HG03520 (cell line): Measurements from ENCODE around the gene MED13.
"Not testable (repeated sequence)": the region's sequence is repeated elsewhere in the genome, so short reads cannot be mapped to it uniquely, and the experiment has no call there.

ENCODE experiments used
- ATAC-seq: cut with Tn5 transposase; IDR thresholded peaks from one replicate; pipeline ENCODE4 v1.9.1; 2021; ENCODE audit warnings: mild to moderate bottlenecking, moderate library complexity; ENCODE audit not compliant: unreplicated experiment

Gene MED13

GRCh38 chr17:62090868-62091267 lies 25.8 kb upstream of the MED13 start:
- ATAC-seq, result no peak

DNA sequence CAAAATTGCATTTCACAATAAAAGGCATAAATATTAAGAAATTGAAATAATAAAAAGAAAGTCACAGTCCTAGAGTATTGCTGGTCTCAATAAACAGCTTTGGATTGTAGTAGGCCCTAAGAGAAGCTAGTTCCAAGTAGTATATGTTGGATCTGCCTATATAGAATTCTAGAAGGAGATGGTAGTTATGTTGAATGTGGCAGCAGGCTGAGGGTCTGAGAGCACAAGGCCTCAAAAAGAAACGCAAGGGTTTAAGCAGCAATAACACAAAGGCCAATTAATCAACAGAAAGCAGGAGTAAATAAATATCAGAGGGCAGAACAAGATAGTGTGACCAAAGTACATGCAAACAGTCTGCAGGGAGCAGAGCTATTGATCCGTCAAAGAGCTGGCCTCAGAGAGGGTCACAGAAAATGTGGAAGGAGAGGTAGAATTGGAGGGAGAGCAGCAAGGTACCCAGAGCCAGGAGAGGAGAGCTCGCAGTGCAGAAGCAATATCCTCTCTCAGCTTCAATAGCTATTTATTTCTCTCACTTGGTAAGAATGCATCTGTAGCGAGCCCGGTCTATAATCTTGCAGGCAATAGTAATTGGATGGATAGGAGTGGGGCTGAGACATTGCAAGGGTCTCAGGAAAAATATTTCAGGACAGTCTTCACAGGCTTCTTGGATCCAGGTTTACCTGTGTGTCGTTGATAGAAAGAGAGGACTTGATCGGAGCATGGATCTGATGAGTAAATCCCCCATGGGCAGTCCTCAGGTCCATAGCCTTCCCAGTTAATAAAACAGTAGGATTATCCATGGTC lies 25.1 kb upstream of the MED13 start:
- no peak for ATAC-seq

DNA sequence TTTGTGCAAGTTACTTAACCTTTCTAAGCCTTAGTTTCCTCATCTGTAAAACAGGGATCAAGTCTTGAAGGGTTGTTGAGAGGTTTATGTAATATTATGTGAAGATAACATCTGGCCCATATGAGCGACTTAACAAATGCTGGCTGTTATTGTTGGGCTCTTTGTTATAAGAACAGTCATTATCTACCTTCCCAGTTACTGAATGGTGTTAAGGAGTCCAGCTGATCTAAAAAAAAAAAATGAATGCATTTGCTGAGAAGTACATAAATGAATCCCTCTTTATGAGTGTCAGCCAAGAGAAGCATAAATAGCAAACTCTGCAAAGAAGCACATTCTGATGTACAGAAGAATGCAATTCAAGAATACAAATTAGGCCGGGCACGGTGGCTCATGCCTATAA lies 24.3 kb upstream of the MED13 start:
- ATAC-seq, result no peak

- no peak for ATAC-seq
These were observed 21.7 kb upstream of the MED13 start for GRCh38 chr17:62086737-62087136.

GRCh38 chr17:62085511-62086408 lies 20.7 kb upstream of the MED13 start:
- no peak for ATAC-seq

DNA sequence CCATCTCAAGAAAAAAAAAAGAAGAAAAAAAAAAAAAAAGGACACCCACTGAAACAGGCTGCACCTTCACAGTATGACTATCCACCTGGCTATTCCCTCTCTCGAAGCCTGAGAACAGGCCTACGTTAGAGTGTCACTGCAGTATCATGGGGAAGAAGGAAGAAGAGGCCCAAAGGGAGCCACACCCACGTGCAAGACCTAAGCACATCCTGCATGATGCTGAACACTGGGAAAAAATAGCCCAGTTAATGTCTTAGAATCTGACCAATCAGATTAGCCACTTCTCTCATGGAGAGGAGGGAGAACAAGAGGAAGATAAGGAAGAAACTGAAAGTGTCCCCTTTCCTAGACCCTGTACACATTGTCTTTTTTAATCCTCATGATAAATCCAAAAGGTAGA lies 19.5 kb upstream of the MED13 start:
- ATAC-seq, result no peak

- no peak for ATAC-seq
These were observed 18.6 kb upstream of the MED13 start for GRCh38 chr17:62083651-62084050.

DNA sequence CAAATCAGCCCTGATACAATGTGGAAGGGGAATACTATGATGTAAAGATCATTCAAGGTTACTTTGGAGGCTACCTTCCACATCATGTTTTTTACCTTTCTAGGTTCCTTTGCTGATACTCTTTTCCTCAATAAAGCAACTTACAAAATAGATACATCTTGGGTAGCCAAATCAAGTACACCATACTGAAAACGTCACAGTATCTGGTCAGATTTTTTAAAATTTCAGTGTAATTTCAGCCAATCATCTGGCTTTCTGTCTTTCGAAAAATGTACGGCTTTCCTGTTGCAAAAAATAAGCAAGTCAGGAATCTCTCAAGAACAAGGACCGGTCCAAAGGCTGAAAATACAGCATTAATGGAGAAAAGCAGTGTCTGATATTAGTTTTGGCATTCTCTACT lies 15.6 kb upstream of the MED13 start:
- ATAC-seq, result no peak

DNA sequence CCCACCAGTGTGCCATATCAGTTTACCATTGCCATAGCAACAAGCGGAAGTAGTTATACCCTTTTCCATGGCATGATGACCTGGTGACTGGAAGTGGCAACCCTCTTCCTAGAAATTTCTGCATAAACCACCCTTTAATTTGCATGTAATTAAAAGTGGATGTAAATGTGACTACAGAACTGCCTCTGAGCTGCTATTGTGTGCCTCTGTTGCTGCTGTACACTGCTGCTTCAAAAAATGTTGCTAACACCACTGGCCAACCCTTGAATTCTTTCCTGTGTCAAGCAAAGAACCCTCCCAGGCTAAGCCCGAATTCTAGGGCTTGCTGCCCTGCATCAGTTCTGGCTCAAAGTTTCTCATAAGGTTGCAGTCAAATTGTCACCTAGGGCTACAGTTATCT lies 12.9 kb upstream of the MED13 start:
- no peak for ATAC-seq

GRCh38 chr17:62076864-62077788 lies 12.0 kb upstream of the MED13 start:
- no peak for ATAC-seq

- ATAC-seq, result no peak
These were observed 10.3 kb upstream of the MED13 start for GRCh38 chr17:62075308-62075815.

- ATAC-seq, result no peak
These were observed 8.9 kb upstream of the MED13 start for GRCh38 chr17:62073993-62074392.

DNA sequence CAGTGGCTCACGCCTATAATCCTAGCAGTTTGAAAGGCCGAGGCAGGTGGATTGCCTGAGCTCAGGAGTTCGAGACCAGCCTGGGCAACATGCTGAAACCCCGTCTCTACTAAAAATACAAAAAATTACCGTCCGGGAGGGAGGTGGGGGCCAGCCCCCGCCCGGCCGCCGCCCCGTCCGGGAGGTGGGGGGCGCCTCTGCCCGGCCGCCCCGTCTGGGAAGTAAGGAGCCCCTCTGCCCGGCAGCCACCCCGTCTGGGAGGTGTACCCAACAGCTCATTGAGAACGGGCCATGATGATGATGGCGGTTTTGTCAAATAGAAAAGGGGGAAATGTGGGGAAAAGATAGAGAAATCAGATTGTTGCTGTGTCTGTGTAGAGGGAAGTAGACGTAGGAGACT lies 7.8 kb upstream of the MED13 start:
- not testable (repeated sequence) for ATAC-seq

- ATAC-seq, result no peak
These were observed 5.8 kb upstream of the MED13 start for GRCh38 chr17:62070900-62071299.

DNA sequence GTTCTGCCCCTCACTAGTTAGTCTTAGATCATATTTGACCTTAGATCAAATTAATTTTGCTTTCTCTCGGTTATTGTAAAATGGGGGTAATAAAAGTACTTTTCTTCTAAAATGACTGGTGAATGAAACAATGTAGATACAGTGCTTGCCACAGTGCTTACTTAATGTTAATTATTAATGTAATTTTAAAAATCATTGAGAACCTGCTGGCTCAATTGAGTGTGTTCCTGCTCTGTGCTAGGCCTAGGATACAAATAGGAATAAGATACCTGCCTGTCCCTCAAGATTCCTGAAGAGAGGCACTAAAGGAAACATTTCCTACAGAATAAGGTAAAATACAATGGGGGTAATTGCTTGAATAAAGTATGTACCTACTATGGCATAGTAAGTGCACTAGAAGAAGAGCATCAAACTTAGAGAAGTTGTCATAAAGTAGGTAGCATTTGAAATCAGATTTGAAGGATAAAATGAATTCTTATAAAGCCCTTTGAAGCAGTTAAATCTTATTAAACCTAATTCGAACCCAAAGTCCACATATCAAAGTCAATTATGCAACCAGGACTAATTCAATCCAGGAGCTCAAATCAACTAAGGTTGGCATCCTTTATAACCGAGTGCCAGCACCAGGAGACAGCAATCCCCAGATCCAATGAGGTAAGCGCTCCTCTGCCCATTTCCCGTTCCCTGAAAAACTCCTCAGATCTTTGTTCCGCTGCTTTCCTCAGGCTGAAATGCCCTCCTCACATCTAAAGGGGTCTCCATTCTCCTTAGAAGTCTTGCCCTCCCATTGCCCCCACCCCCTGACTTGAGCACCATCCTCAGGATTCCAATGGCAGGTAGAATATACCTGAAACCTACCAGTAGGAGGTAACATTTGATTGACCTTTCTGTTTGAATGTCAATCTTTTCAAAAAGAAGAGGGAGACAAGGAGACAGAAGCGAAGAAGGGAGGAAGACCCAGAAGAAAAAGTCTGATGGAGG lies 2.4 kb upstream of the MED13 start:
- no peak for ATAC-seq

- ATAC-seq, result peak; percentile 90
These were observed 762 bp upstream of the MED13 start for GRCh38 chr17:62065611-62066468.

DNA sequence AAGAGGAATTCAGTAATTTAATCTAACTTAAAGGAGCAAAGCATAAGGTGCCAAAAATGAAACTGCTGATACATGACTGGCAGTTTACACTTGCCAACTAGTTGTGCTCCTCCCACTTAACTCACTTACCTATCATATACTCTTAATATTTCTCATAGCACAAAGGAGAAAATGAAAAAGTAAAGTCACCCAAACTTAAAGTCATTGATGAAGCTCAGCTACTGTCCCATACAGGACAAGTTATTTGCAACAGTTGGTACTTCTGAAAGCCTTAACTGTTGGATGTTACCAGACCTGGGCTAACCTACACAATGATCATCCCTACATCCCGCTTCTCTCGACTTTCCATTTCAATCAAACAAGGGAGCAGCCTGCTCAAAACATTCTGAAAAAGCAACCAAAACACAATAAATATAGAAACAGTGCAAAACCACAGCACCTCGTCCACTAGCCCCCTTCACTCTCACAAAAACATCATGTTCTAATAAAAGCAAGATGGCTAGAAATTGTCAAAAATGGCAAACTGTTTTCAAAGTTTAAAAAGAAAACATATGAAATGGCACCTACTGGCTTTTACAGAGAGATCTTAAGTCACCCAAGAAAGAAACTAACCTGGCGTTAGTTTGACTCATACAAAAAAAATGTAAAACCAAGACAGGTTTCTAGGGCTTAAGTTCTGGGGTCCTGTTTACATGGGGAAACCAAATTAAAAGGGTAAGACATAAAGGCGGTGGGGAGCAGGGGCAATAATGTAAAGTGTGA lies 868 bp downstream of the MED13 start:
- no peak for ATAC-seq

- ATAC-seq, result no peak
These were observed 2.1 kb downstream of the MED13 start for GRCh38 chr17:62062944-62063343.
